Liver (tissue), 3 donors: Measurements from ENCODE around the gene MTMR10.

Experiments used
- FOXA1 ChIP-seq: IDR thresholded peaks from 2 replicates; pipeline ENCODE4 v1.6.1; 2016; ENCODE audit warnings: antibody characterized with exemption
- JUND ChIP-seq, 2 donors: IDR thresholded peaks; 2 replicates each; pipeline ENCODE4 v1.6.1; 2016; ENCODE audit warnings: antibody characterized with exemption in 2 of 2
- RAD21 ChIP-seq, 2 donors: IDR thresholded peaks; 2 replicates each; pipeline ENCODE4 v1.6.1; 2016; ENCODE audit warnings: antibody characterized with exemption in 2 of 2, mild to moderate bottlenecking in 2 of 2
- RXRA ChIP-seq, 2 donors: IDR thresholded peaks; 2 replicates each; pipeline ENCODE4 v1.6.1; 2017 to 2018; ENCODE audit warnings: antibody characterized with exemption in 2 of 2, mild to moderate bottlenecking in 1 of 2
- SP1 ChIP-seq: IDR thresholded peaks from 2 replicates; pipeline ENCODE4 v1.6.1; 2018; ENCODE audit warnings: antibody characterized with exemption, mild to moderate bottlenecking
- TAF1 ChIP-seq: conservative IDR thresholded peaks from 2 replicates; pipeline ENCODE4 v1.6.1; 2016; ENCODE audit warnings: antibody characterized with exemption, mild to moderate bottlenecking
- YY1 ChIP-seq: IDR thresholded peaks from 2 replicates; pipeline ENCODE4 v1.6.1; 2016; ENCODE audit warnings: antibody characterized with exemption, mild to moderate bottlenecking
- TF ChIP-seq, protein P1 (sequence below): fragments of 150-350 bp; IDR thresholded peaks from 2 replicates; pipeline ENCODE4 v1.5.1; 2017; ENCODE audit warnings: improper control_type of control experiment, low read depth, low read length; ENCODE audit not compliant: missing input control
- TF ChIP-seq, protein P2 (sequence below): IDR thresholded peaks from 2 replicates; pipeline ENCODE4 v1.6.1; 2016; ENCODE audit warnings: antibody characterized with exemption
- TF ChIP-seq, protein P3 (sequence below): IDR thresholded peaks from 2 replicates; pipeline ENCODE4 v1.6.1; 2016; ENCODE audit warnings: antibody characterized with exemption
- TF ChIP-seq, protein P4 (sequence below): IDR thresholded peaks from 2 replicates; pipeline ENCODE4 v1.6.1; 2016; ENCODE audit warnings: antibody characterized with exemption
- donor health status: healthy.
- donor health status: healthy.

DNA sequence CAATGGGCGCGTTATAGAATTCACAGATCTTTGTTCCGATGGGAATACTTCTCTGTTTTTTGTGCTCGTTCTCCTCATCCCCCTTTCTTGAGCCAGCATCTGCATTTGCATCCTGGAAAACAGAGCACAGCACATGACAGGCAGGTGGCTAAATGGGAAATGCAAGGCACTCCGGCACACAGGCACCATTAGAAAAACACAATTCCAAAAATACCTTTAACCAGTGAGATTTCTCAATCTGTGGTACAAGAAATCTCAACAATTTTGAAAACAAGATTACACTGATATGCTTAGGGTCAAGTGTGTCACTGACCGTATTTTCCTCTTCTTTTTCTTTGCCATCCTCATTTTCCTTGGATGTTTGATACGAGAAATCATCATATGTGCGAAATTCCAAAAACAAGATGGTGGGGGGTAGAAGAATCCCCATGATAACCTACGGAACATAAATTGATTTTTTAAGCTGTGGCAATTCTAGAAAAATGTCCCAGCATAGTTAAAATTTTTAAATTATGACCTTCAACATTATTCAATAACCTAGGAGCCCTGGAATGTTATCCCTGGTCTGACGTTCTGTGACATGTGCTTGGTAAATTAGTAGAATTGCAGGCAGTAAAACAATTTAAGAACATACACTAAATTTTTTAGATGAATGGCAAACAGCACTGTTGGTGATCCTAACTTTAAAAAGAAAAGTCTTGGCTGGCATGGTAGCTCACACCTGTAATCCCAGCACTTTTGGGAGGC is 46.5 kb upstream of the MTMR10 start:
- TF ChIP-seq, protein P1, sequence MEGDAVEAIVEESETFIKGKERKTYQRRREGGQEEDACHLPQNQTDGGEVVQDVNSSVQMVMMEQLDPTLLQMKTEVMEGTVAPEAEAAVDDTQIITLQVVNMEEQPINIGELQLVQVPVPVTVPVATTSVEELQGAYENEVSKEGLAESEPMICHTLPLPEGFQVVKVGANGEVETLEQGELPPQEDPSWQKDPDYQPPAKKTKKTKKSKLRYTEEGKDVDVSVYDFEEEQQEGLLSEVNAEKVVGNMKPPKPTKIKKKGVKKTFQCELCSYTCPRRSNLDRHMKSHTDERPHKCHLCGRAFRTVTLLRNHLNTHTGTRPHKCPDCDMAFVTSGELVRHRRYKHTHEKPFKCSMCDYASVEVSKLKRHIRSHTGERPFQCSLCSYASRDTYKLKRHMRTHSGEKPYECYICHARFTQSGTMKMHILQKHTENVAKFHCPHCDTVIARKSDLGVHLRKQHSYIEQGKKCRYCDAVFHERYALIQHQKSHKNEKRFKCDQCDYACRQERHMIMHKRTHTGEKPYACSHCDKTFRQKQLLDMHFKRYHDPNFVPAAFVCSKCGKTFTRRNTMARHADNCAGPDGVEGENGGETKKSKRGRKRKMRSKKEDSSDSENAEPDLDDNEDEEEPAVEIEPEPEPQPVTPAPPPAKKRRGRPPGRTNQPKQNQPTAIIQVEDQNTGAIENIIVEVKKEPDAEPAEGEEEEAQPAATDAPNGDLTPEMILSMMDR, result no peak
- no peak for TF ChIP-seq JUND (IDR thresholded peaks at IDR 0.05)
- TF ChIP-seq, protein P2, sequence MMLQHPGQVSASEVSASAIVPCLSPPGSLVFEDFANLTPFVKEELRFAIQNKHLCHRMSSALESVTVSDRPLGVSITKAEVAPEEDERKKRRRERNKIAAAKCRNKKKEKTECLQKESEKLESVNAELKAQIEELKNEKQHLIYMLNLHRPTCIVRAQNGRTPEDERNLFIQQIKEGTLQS, result no peak
- TF ChIP-seq, protein P3, sequence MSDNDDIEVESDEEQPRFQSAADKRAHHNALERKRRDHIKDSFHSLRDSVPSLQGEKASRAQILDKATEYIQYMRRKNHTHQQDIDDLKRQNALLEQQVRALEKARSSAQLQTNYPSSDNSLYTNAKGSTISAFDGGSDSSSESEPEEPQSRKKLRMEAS, result no peak
- TF ChIP-seq FOXA1, result no peak
- no peak for TF ChIP-seq RAD21 (IDR thresholded peaks at IDR 0.05)
- TF ChIP-seq YY1, result no peak
- TF ChIP-seq, protein P4, sequence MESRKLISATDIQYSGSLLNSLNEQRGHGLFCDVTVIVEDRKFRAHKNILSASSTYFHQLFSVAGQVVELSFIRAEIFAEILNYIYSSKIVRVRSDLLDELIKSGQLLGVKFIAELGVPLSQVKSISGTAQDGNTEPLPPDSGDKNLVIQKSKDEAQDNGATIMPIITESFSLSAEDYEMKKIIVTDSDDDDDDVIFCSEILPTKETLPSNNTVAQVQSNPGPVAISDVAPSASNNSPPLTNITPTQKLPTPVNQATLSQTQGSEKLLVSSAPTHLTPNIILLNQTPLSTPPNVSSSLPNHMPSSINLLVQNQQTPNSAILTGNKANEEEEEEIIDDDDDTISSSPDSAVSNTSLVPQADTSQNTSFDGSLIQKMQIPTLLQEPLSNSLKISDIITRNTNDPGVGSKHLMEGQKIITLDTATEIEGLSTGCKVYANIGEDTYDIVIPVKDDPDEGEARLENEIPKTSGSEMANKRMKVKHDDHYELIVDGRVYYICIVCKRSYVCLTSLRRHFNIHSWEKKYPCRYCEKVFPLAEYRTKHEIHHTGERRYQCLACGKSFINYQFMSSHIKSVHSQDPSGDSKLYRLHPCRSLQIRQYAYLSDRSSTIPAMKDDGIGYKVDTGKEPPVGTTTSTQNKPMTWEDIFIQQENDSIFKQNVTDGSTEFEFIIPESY, result no peak
- TF ChIP-seq SP1, result no peak
- TF ChIP-seq TAF1, result no peak
- TF ChIP-seq RXRA (IDR thresholded peaks at IDR 0.05), result no peak
